ENCODE data around the gene TUT1. TPM values are rescaled to one million over a fixed set of nuclear protein-coding genes. Genes with fewer than 3 reads are reported as not detected.

Gene TUT1
- total and polyA plus RNA-seq, 4 donors, result 10.8 to 21.9 (median 17.3) TPM

- peak overlapping the region; percentile 5 to 57 for H3K27ac ChIP-seq (ENCODE audit: low read depth in 1 of 2, low read length in 1 of 2)
- H3K36me3 ChIP-seq (ENCODE audit: control insufficient read depth in 4 of 4, insufficient read depth in 4 of 4, low read length in 4 of 4), result peaks cover 32 to 44% (median 37%) of the 10 kb centered on the region in 4 donors
- peak; percentile 4 for TF ChIP-seq CTCF (IDR thresholded peaks at IDR 0.05; ENCODE audit: control extremely low read depth, extremely low read depth)
- H3K4me3 ChIP-seq, result no peak overlapping the region
- H3K4me1 ChIP-seq (ENCODE audit: control insufficient read depth in 5 of 5, insufficient read depth in 5 of 5, low read length in 5 of 5), result peaks cover 8 to 36% (median 12%) of the 10 kb centered on the region in 5 donors
- DNase-seq (peak; percentile 97 to 99 (median 97)), ATAC-seq (ENCODE audit: insufficient read depth, low FRiP score) (peak; percentile 39)
- H3K27me3 ChIP-seq (ENCODE audit: control insufficient read depth in 3 of 3, insufficient read depth in 3 of 3, low read length in 2 of 3), result no peaks in the 10 kb centered on the region
- WGBS, 2 donors, result 38 to 39% methylated on average over 7 of the region's 7 CpGs
- peak overlapping the region in 1 of 2 donors; percentile 53 for H3K9ac ChIP-seq (ENCODE audit: insufficient read depth in 1 of 2, low read length in 2 of 2)
- H3K9me3 ChIP-seq (ENCODE audit: control insufficient read depth in 4 of 4, insufficient read depth in 3 of 4, low read length in 3 of 4), result no peaks in the 10 kb centered on the region
Measured at GRCh38 chr11:62599069-62599696, 7.9 kb upstream of the TUT1 start.

- Histone ChIP-seq H3K9me3 (ENCODE audit: control insufficient read depth in 4 of 4, insufficient read depth in 3 of 4, low read length in 3 of 4) (no peaks in the 10 kb centered on the region), H3K27me3 (ENCODE audit: control insufficient read depth in 3 of 3, insufficient read depth in 3 of 3, low read length in 2 of 3) (no peaks in the 10 kb centered on the region), H3K9ac (ENCODE audit: insufficient read depth in 1 of 2, low read length in 2 of 2) (no peak overlapping the region), H3K4me3 (no peak overlapping the region), H3K36me3 (ENCODE audit: control insufficient read depth in 4 of 4, insufficient read depth in 4 of 4, low read length in 4 of 4) (peaks cover 30 to 46% (median 33%) of the 10 kb centered on the region in 4 donors), H3K4me1 (ENCODE audit: control insufficient read depth in 5 of 5, insufficient read depth in 5 of 5, low read length in 5 of 5) (peaks cover 7 to 27% (median 10%) of the 10 kb centered on the region in 5 donors), H3K27ac (ENCODE audit: low read depth in 1 of 2, low read length in 1 of 2) (no peak overlapping the region)
- TF ChIP-seq CTCF (IDR thresholded peaks at IDR 0.05; ENCODE audit: control extremely low read depth, extremely low read depth), result no peak
- DNase-seq, result no peak
- WGBS, 2 donors, result 90 to 96% methylated on average over 8 of the region's 8 CpGs
- no peak for ATAC-seq (ENCODE audit: insufficient read depth, low FRiP score)
Measured at GRCh38 chr11:62595124-62595523, 3.8 kb upstream of the TUT1 start.

- Histone ChIP-seq H3K9ac (ENCODE audit: insufficient read depth in 1 of 2, low read length in 2 of 2) (no peak overlapping the region), H3K4me1 (ENCODE audit: control insufficient read depth in 5 of 5, insufficient read depth in 5 of 5, low read length in 5 of 5) (peaks cover 0 to 12% (median 0%) of the 10 kb centered on the region in 5 donors), H3K36me3 (ENCODE audit: control insufficient read depth in 4 of 4, insufficient read depth in 4 of 4, low read length in 4 of 4) (peaks cover 30 to 46% (median 33%) of the 10 kb centered on the region in 4 donors), H3K4me3 (no peak overlapping the region), H3K9me3 (ENCODE audit: control insufficient read depth in 4 of 4, insufficient read depth in 3 of 4, low read length in 3 of 4) (no peaks in the 10 kb centered on the region), H3K27me3 (ENCODE audit: control insufficient read depth in 3 of 3, insufficient read depth in 3 of 3, low read length in 2 of 3) (no peaks in the 10 kb centered on the region), H3K27ac (ENCODE audit: low read depth in 1 of 2, low read length in 1 of 2) (no peak overlapping the region)
- DNase-seq, result peak; percentile 74 to 77 (median 76)
- no peak for ATAC-seq (ENCODE audit: insufficient read depth, low FRiP score)
- TF ChIP-seq CTCF (IDR thresholded peaks at IDR 0.05; ENCODE audit: control extremely low read depth, extremely low read depth), result peak; percentile 21
- 60 to 61% methylated on average over 13 of the region's 13 CpGs for WGBS, 2 donors
Measured at GRCh38 chr11:62593434-62594044, 2.2 kb upstream of the TUT1 start.

All from lung (tissue), 12 donors.